ENCODE measurements around the gene TOX2.

DNA sequence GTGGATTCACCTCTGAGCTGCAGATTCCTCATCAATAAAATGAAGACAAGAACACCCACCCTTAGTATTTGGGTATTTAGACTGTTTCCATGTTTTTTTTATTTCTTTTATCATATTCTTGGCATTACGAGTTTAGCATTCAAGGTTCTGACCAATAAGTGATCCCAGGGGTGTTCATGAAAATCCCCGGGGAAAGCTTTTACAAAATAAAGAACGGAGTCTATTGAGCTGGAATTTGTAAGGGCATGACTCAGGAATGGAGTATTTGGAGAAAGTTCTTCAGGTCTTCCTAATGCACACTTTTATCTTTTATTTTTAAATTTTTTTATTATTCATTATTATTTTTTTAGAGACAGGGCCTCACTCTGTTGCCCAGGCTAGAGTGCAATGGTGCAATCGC is 19.4 kb upstream of the TOX2 start:
- no peak for TF ChIP-seq TAF1 (IDR thresholded peaks at IDR 0.05; ENCODE audit: low read depth, low read length)
- TF ChIP-seq POLR2A (IDR thresholded peaks at IDR 0.05; ENCODE audit: low read depth, low read length) = no peak
- no peak for TF ChIP-seq POLR2AphosphoS5 (IDR thresholded peaks at IDR 0.05; ENCODE audit: low read depth, low read length)
- TF ChIP-seq SPI1 (IDR thresholded peaks at IDR 0.05; ENCODE audit: low read depth, low read length) = no peak
- no peak for TF ChIP-seq POU2F2 (IDR thresholded peaks at IDR 0.05; ENCODE audit: low read depth, low read length)
- no peak for TF ChIP-seq PAX5 (IDR thresholded peaks at IDR 0.05; ENCODE audit: insufficient read depth, low read length, severe bottlenecking)

All from GM12891 (cell line).